Urothelium cell line (cell line): ENCODE measurements around the gene BMERB1.
"Not testable (repeated sequence)": the region's sequence is repeated elsewhere in the genome, so short reads cannot be mapped to it uniquely, and the experiment has no call there.

Experiments
- DNase-seq: peaks from one replicate; pipeline ENCODE4 v3.0.0; 2011; ENCODE audit warnings: low spot score, mixed read lengths
- FAIRE-seq: peaks from 2 replicates; lab custom pipeline; 2011; peaks lifted over from hg19 to GRCh38; lab: Jason Lieb, UNC

The BMERB1 gene

GRCh38 chr16:15519790-15520189 lies 85.4 kb downstream of the BMERB1 start:
- DNase-seq, result no peak
- FAIRE-seq, result no peak

GRCh38 chr16:15521390-15521757 lies 87.0 kb downstream of the BMERB1 start:
- FAIRE-seq, result no peak
- DNase-seq, result no peak

GRCh38 chr16:15521758-15522509 lies 87.5 kb downstream of the BMERB1 start:
- FAIRE-seq (no peak), DNase-seq (no peak)

GRCh38 chr16:15523092-15523541 lies 88.7 kb downstream of the BMERB1 start:
- DNase-seq (no peak), FAIRE-seq (no peak)

GRCh38 chr16:15523939-15524338 lies 89.6 kb downstream of the BMERB1 start:
- DNase-seq (no peak), FAIRE-seq (no peak)

GRCh38 chr16:15524966-15525365 lies 90.6 kb downstream of the BMERB1 start:
- DNase-seq (no peak), FAIRE-seq (no peak)

- DNase-seq (no peak), FAIRE-seq (no peak)
These were observed 91.7 kb downstream of the BMERB1 start for GRCh38 chr16:15526097-15526496.

GRCh38 chr16:15526731-15527130 lies 92.3 kb downstream of the BMERB1 start:
- DNase-seq, result no peak
- no peak for FAIRE-seq

- FAIRE-seq (no peak), DNase-seq (no peak)
These were observed 95.3 kb downstream of the BMERB1 start for GRCh38 chr16:15529673-15530072.

GRCh38 chr16:15530085-15530484 lies 95.7 kb downstream of the BMERB1 start:
- DNase-seq (no peak), FAIRE-seq (no peak)

GRCh38 chr16:15532825-15533224 lies 98.4 kb downstream of the BMERB1 start:
- FAIRE-seq (no peak), DNase-seq (no peak)

- no peak for FAIRE-seq
These were observed 99.0 kb downstream of the BMERB1 start for GRCh38 chr16:15533386-15533785.

GRCh38 chr16:15535772-15536171 lies 101.4 kb downstream of the BMERB1 start:
- FAIRE-seq (no peak), DNase-seq (no peak)

More at GRCh38 chr16:15533386-15533785, 99.0 kb downstream of the BMERB1 start:
- no peak for DNase-seq

GRCh38 chr16:15536843-15537242 lies 102.5 kb downstream of the BMERB1 start:
- DNase-seq (no peak), FAIRE-seq (no peak)

- no peak for FAIRE-seq
These were observed 104.1 kb downstream of the BMERB1 start for GRCh38 chr16:15538507-15538906.

GRCh38 chr16:15539197-15539596 lies 104.8 kb downstream of the BMERB1 start:
- no peak for DNase-seq
- FAIRE-seq, result no peak

More at GRCh38 chr16:15538507-15538906, 104.1 kb downstream of the BMERB1 start:
- no peak for DNase-seq

GRCh38 chr16:15542261-15542660 lies 107.9 kb downstream of the BMERB1 start:
- no peak for DNase-seq

GRCh38 chr16:15542734-15543347 lies 108.5 kb downstream of the BMERB1 start:
- FAIRE-seq (no peak), DNase-seq (no peak)

More at GRCh38 chr16:15542261-15542660, 107.9 kb downstream of the BMERB1 start:
- FAIRE-seq, result no peak

GRCh38 chr16:15544405-15544804 lies 110.0 kb downstream of the BMERB1 start:
- FAIRE-seq (no peak), DNase-seq (no peak)

- no peak for FAIRE-seq
- no peak for DNase-seq
These were observed 111.2 kb downstream of the BMERB1 start for GRCh38 chr16:15545544-15545943.

GRCh38 chr16:15547072-15547767 lies 112.8 kb downstream of the BMERB1 start:
- FAIRE-seq, DNase-seq: not testable (repeated sequence)

GRCh38 chr16:15547768-15548096 lies 113.3 kb downstream of the BMERB1 start:
- FAIRE-seq (no peak), DNase-seq (no peak)
